IMR-90 (cell line): ENCODE data around the gene WDR48. TPM values are rescaled to one million over a fixed set of nuclear protein-coding genes. Genes with fewer than 3 reads are reported as not detected.

Source experiments
- ATAC-seq: fragments of 200-7000 bp; cut with Tn5 transposase; 2 replicates; pipeline ENCODE4 v1.9.1; 2020; ENCODE audit warnings: low read depth, mild to moderate bottlenecking, moderate library complexity
- BruUV-seq: library from RNA; stranded (reverse); fragments of 400-500 nt; replicated peaks from 2 replicates; lab custom pipeline; 2021; lab: Mats Ljungman, UMichigan
- CTCF ChIA-PET: fragments of 300-600 bp; formaldehyde crosslinking; extraction: SDS; loops from one replicate; lab custom pipeline; 2021; ENCODE audit warnings: antibody characterized with exemption; lab: Yijun Ruan, JAX
- POLR2A ChIA-PET: fragments of 300-600 bp; sonication (Branson Sonifier 250); formaldehyde crosslinking; loops from one replicate; lab custom pipeline; 2022; ENCODE audit warnings: antibody characterized with exemption; ENCODE audit not compliant: unreplicated experiment; lab: Charles Lee
- DNase-seq: peaks from one replicate; pipeline ENCODE4 v3.0.0; 2013
- H2AFZ ChIP-seq: replicated peaks from 2 replicates; pipeline ENCODE3; 2013; ENCODE audit warnings: low read length, mild to moderate bottlenecking; ENCODE audit not compliant: poor library complexity
- H2AK5ac ChIP-seq: 2 replicates; pipeline ENCODE4 v1.6.1; 2013; ENCODE audit warnings: low read depth, low read length, inconsistent platforms
- H2AK9ac ChIP-seq: replicated peaks from 2 replicates; pipeline ENCODE3; 2013; ENCODE audit warnings: mild to moderate bottlenecking, low read depth, low read length, moderate library complexity; ENCODE audit not compliant: poor library complexity
- H2BK120ac ChIP-seq: 2 replicates; pipeline ENCODE4 v1.6.1; 2013; ENCODE audit warnings: low read depth, low read length, inconsistent platforms
- H2BK15ac ChIP-seq: 3 replicates; pipeline ENCODE4 v1.6.1; 2013; ENCODE audit warnings: low read depth, low read length, inconsistent platforms
- H2BK20ac ChIP-seq: 2 replicates; pipeline ENCODE4 v1.6.1; 2013; ENCODE audit warnings: low read depth, mild to moderate bottlenecking, inconsistent platforms, low read length, moderate library complexity
- H2BK5ac ChIP-seq: 2 replicates; pipeline ENCODE4 v1.6.1; 2013; ENCODE audit warnings: mild to moderate bottlenecking, low read depth, low read length, inconsistent platforms; ENCODE audit not compliant: poor library complexity, severe bottlenecking
- H3K14ac ChIP-seq: replicated peaks from 2 replicates; pipeline ENCODE4 v1.6.1; 2013; ENCODE audit warnings: low read depth, low read length, inconsistent platforms
- H3K18ac ChIP-seq: 2 replicates; pipeline ENCODE4 v1.6.1; 2013; ENCODE audit warnings: low read depth, low read length, control low read depth
- H3K23ac ChIP-seq: 2 replicates; pipeline ENCODE4 v1.6.1; 2013; ENCODE audit warnings: low read depth, low read length, inconsistent platforms
- H3K27ac ChIP-seq: 2 replicates; pipeline ENCODE4 v1.5.1; 2013; ENCODE audit warnings: mild to moderate bottlenecking, control low read depth, low read length; ENCODE audit not compliant: insufficient read depth
- H3K27me3 ChIP-seq: 2 replicates; pipeline ENCODE4 v1.6.1; 2013; ENCODE audit warnings: low read length; ENCODE audit not compliant: control insufficient read depth, insufficient read depth
- H3K36me3 ChIP-seq: 2 replicates; pipeline ENCODE4 v1.6.1; 2013; ENCODE audit warnings: low read length, mixed read lengths; ENCODE audit not compliant: control insufficient read depth, insufficient read depth
- H3K4ac ChIP-seq: 2 replicates; pipeline ENCODE4 v1.6.1; 2013; ENCODE audit warnings: low read depth, low read length, inconsistent platforms
- H3K4me1 ChIP-seq: 2 replicates; pipeline ENCODE4 v1.6.1; 2013; ENCODE audit warnings: low read length, mixed read lengths; ENCODE audit not compliant: control insufficient read depth, insufficient read depth
- H3K4me2 ChIP-seq: 2 replicates; pipeline ENCODE4 v1.6.1; 2013; ENCODE audit warnings: low read depth, mild to moderate bottlenecking, control low read depth, low read length, moderate library complexity
- H3K4me3 ChIP-seq: 2 replicates; pipeline ENCODE4 v1.5.1; 2013; ENCODE audit warnings: low read depth, mild to moderate bottlenecking, control low read depth, low read length, moderate library complexity; ENCODE audit not compliant: insufficient read depth
- H3K56ac ChIP-seq: 2 replicates; pipeline ENCODE4 v1.6.1; 2013; ENCODE audit warnings: low read length, inconsistent platforms; ENCODE audit not compliant: insufficient read depth; ENCODE audit errors: extremely low read depth
- H3K79me1 ChIP-seq, 2 experiments: 2 replicates each; pipeline ENCODE4 v1.6.1; 2013; ENCODE audit warnings: low read length in 2 of 2, inconsistent platforms in 1 of 2, low read depth in 1 of 2
- H3K9ac ChIP-seq: 2 replicates; pipeline ENCODE4 v1.6.1; 2013; ENCODE audit warnings: low read depth, low read length, control low read depth
- H3K9me1 ChIP-seq: 2 replicates; pipeline ENCODE4 v1.6.1; 2013; ENCODE audit warnings: low read length, inconsistent platforms; ENCODE audit not compliant: insufficient read depth
- H3K9me3 ChIP-seq: 2 replicates; pipeline ENCODE4 v1.6.1; 2013; ENCODE audit warnings: low read length; ENCODE audit not compliant: control insufficient read depth, insufficient read depth
- H4K20me1 ChIP-seq: 2 replicates; pipeline ENCODE4 v1.6.1; 2013; ENCODE audit warnings: low read length, inconsistent platforms; ENCODE audit not compliant: insufficient read depth
- H4K5ac ChIP-seq: 2 replicates; pipeline ENCODE4 v1.6.1; 2013; ENCODE audit warnings: mild to moderate bottlenecking, low read depth, low read length, control low read depth
- H4K8ac ChIP-seq, 2 experiments: 2 replicates each; pipeline ENCODE4 v1.6.1; 2013; ENCODE audit warnings: low read depth in 2 of 2, low read length in 2 of 2, control low read depth in 1 of 2, inconsistent platforms in 1 of 2
- H4K91ac ChIP-seq: 2 replicates; pipeline ENCODE4 v1.6.1; 2013; ENCODE audit warnings: low read depth, low read length, inconsistent platforms; ENCODE audit not compliant: insufficient read depth
- BHLHE40 ChIP-seq: fragments of 150-350 bp; IDR thresholded peaks from 2 replicates; pipeline ENCODE4 v1.6.1; 2016; ENCODE audit warnings: mild to moderate bottlenecking, low read depth, low read length
- CEBPB ChIP-seq: IDR thresholded peaks from 2 replicates; pipeline ENCODE4 v1.6.1; 2012; ENCODE audit warnings: low read depth, low read length, improper control_type of control experiment
- CHD1 ChIP-seq: IDR thresholded peaks from 2 replicates; pipeline ENCODE4 v1.6.1; 2012; ENCODE audit warnings: low read depth, low read length, improper control_type of control experiment
- ELK1 ChIP-seq: fragments of 150-350 bp; IDR thresholded peaks from 2 replicates; pipeline ENCODE4 v1.6.1; 2016; ENCODE audit warnings: low read depth, mild to moderate bottlenecking, low read length, moderate library complexity, borderline replicate concordance
- FOS ChIP-seq: fragments of 150-350 bp; IDR thresholded peaks from 2 replicates; pipeline ENCODE4 v1.6.1; 2016; ENCODE audit warnings: low read depth, low read length
- MAFK ChIP-seq: IDR thresholded peaks from 2 replicates; pipeline ENCODE4 v1.6.1; 2012; ENCODE audit warnings: low read depth, low read length, improper control_type of control experiment
- MAZ ChIP-seq: IDR thresholded peaks from 2 replicates; pipeline ENCODE4 v1.6.1; 2012; ENCODE audit warnings: low read depth, mild to moderate bottlenecking, low read length, improper control_type of control experiment, moderate library complexity, borderline replicate concordance
- MXI1 ChIP-seq: IDR thresholded peaks from 2 replicates; pipeline ENCODE4 v1.6.1; 2012; ENCODE audit warnings: low read depth, mild to moderate bottlenecking, low read length, moderate library complexity, borderline replicate concordance
- NFE2L2 ChIP-seq: fragments of 150-350 bp; IDR thresholded peaks from 2 replicates; pipeline ENCODE4 v1.6.1; 2016; ENCODE audit warnings: low read depth, mild to moderate bottlenecking, low read length
- POLR2A ChIP-seq: IDR thresholded peaks from 2 replicates; pipeline ENCODE4 v1.6.1; 2012; ENCODE audit warnings: mild to moderate bottlenecking, low read depth, low read length
- RAD21 ChIP-seq: IDR thresholded peaks from 2 replicates; pipeline ENCODE4 v1.6.1; 2012; ENCODE audit warnings: low read length, improper control_type of control experiment
- RCOR1 ChIP-seq: IDR thresholded peaks from 2 replicates; pipeline ENCODE4 v1.6.1; 2012; ENCODE audit warnings: mild to moderate bottlenecking, low read length, improper control_type of control experiment; ENCODE audit not compliant: insufficient replicate concordance
- RFX5 ChIP-seq: IDR thresholded peaks from 2 replicates; pipeline ENCODE4 v1.8.0; 2012; ENCODE audit warnings: low read depth, mild to moderate bottlenecking, low read length, moderate library complexity
- SMC3 ChIP-seq: fragments of 150-350 bp; IDR thresholded peaks from 2 replicates; pipeline ENCODE4 v1.6.1; 2016; ENCODE audit warnings: low read depth, mild to moderate bottlenecking, antibody characterized with exemption, low read length, moderate library complexity
- USF2 ChIP-seq: fragments of 150-350 bp; IDR thresholded peaks from 2 replicates; pipeline ENCODE4 v1.6.1; 2017; ENCODE audit warnings: mild to moderate bottlenecking, antibody characterized with exemption, low read length, low read depth
- WGBS, 2 experiments: methylation state at CpG; one replicate each; pipeline versions ENCODE4 v1.1.5 to v1.1.7; 2013; ENCODE audit warnings: missing lambda C conversion rate in 2 of 2; ENCODE audit not compliant: insufficient read length in 1 of 2; ENCODE audit errors: extremely low coverage in 2 of 2; 5-methylcytosine and 5-hydroxymethylcytosine counted together
- dilution Hi-C: fragments of 300-500 bp; cut with HindIII; formaldehyde crosslinking; loops from one replicate; pipeline ENCODE4 v1.14.3; 2018; ENCODE audit warnings: low sequenced_read_pairs; ENCODE audit not compliant: unreplicated experiment
- in situ Hi-C: fragments of 300-500 bp; cut with MboI; formaldehyde crosslinking; loops from 3 replicates; pipeline ENCODE4 v1.14.3; 2019; ENCODE audit warnings: low sequenced_read_pairs, inconsistent platforms, mixed read lengths
- intact Hi-C: fragments of 100-400 bp; cut with micrococcal nuclease; formaldehyde crosslinking; loops from 2 replicates; pipeline ENCODE4 v1.10.0; 2022
- polyA plus RNA-seq, 3 experiments: library from polyadenylated mRNA; depleted of rRNA; stranded (reverse); fragments of >200 nt; gene quantifications; 2 replicates each; pipeline ENCODE4 v1.2.3, GENCODE V29; 2012; ENCODE audit warnings: low replicate concordance in 1 of 3
- total RNA-seq: library from RNA; depleted of rRNA; stranded (reverse); fragments of >200 nt; gene quantifications from 2 replicates; pipeline ENCODE4 v1.2.3, GENCODE V29; 2012
- TF ChIP-seq, protein P1 (sequence below): conservative IDR thresholded peaks from 2 replicates; pipeline ENCODE4 v1.5.1; 2012; ENCODE audit warnings: mild to moderate bottlenecking, low read depth, low read length, improper control_type of control experiment

WDR48 gene
- total and polyA plus RNA-seq, 2 of the 4 experiments (the other 2 are of a cell fraction): 14.4 to 41.2 TPM

DNA sequence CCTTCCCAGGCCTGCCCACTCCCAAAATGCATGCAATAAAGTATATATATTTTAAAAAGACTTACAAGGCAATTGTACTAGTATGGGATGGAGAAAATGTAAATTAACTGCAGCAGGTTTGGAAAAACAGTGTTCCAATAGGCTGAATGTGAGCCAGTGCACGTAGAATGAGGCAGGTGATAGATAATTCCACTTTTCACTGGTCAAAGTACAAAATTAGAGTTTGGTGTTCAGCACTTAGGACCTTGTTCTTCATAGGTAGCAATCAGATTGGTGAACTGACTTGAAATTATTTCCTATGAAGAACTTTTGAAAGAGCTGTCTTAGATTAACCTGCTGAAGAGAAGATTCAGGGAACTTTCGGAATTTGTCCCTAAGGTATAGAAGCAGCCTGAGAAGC is 1.9 kb downstream of the WDR48 start:
- Histone ChIP-seq H2BK15ac (no peak overlapping the region), H3K4ac (no peak overlapping the region), H3K27ac (no peak overlapping the region), H3K4me1 (peaks cover 2% of the 10 kb centered on the region; the same call in 1 of the 2 replicates), H3K14ac (no peak overlapping the region), H2BK5ac (no peak overlapping the region), H3K79me1 (peaks cover 8 to 29% of the 10 kb centered on the region in 2 experiments), H3K9me3 (no peaks in the 10 kb centered on the region), H2AK9ac (no peak overlapping the region), H3K27me3 (no peaks in the 10 kb centered on the region), H3K9me1 (peaks cover 6% of the 10 kb centered on the region), H3K23ac (no peak overlapping the region), H4K8ac (no peak overlapping the region), H3K18ac (no peak overlapping the region), H3K9ac (no peak overlapping the region), H2BK120ac (no peak overlapping the region), H2AFZ (no peak overlapping the region), H2AK5ac (no peak overlapping the region), H3K4me2 (no peak overlapping the region), H4K20me1 (no peaks in the 10 kb centered on the region; the same call in 1 of the 2 replicates), H3K36me3 (no peaks in the 10 kb centered on the region), H3K4me3 (no peak overlapping the region), H2BK20ac (no peak overlapping the region), H4K5ac (no peak overlapping the region), H4K91ac (no peak overlapping the region), H3K56ac (no peak overlapping the region)
- intact Hi-C loops (no loop called here), in situ Hi-C loops (no loop called here), dilution Hi-C loops (no loop called here)
- BruUV-seq: no TSS peak
- no peak for ATAC-seq
- POLR2A ChIA-PET: no interaction called here
- CTCF ChIA-PET: no interaction called here
- no peak for DNase-seq
- no CpG with 5 or more reads among the region's 2 CpGs for WGBS, 2 experiments
- TF ChIP-seq RCOR1 (no peak), CEBPB (no peak), MAZ (no peak), BHLHE40 (no peak), MAFK (no peak), POLR2A (no peak), CHD1 (no peak), NFE2L2 (no peak), SMC3 (no peak), RAD21 (no peak), FOS (no peak), MXI1 (no peak), USF2 (no peak), RFX5 (no peak), ELK1 (no peak)
- TF ChIP-seq, protein P1, sequence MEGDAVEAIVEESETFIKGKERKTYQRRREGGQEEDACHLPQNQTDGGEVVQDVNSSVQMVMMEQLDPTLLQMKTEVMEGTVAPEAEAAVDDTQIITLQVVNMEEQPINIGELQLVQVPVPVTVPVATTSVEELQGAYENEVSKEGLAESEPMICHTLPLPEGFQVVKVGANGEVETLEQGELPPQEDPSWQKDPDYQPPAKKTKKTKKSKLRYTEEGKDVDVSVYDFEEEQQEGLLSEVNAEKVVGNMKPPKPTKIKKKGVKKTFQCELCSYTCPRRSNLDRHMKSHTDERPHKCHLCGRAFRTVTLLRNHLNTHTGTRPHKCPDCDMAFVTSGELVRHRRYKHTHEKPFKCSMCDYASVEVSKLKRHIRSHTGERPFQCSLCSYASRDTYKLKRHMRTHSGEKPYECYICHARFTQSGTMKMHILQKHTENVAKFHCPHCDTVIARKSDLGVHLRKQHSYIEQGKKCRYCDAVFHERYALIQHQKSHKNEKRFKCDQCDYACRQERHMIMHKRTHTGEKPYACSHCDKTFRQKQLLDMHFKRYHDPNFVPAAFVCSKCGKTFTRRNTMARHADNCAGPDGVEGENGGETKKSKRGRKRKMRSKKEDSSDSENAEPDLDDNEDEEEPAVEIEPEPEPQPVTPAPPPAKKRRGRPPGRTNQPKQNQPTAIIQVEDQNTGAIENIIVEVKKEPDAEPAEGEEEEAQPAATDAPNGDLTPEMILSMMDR: no peak
